Hepatocyte (in vitro differentiated cells): ENCODE data around the gene OVCH2. TPM values are rescaled to one million over a fixed set of nuclear protein-coding genes. Genes with fewer than 3 reads are reported as not detected.

Experiments
- DNase-seq: peaks from one replicate; pipeline ENCODE4 v3.0.0-alpha.2; 2016; ENCODE audit warnings: low spot score
- H2AFZ ChIP-seq: fragments of 200-600 bp; sonication (generic); 2 replicates; pipeline ENCODE4 v1.6.0; 2016; ENCODE audit warnings: antibody characterized with exemption, mild to moderate bottlenecking
- H3K27ac ChIP-seq: fragments of 200-600 bp; sonication (generic); 2 replicates; pipeline ENCODE4 v1.5.1; 2016; ENCODE audit warnings: mild to moderate bottlenecking
- H3K27me3 ChIP-seq: fragments of 200-600 bp; sonication (generic); 2 replicates; pipeline ENCODE4 v1.6.1; 2016
- H3K36me3 ChIP-seq: fragments of 200-600 bp; sonication (generic); replicated peaks from 2 replicates; pipeline ENCODE4 v1.5.1; 2016; ENCODE audit warnings: low read depth; ENCODE audit not compliant: insufficient read depth
- H3K4me1 ChIP-seq: fragments of 200-600 bp; sonication (generic); 2 replicates; pipeline ENCODE4 v1.5.1; 2016; ENCODE audit warnings: mild to moderate bottlenecking, moderate library complexity; ENCODE audit not compliant: insufficient read depth
- H3K4me2 ChIP-seq: fragments of 200-600 bp; sonication (generic); 2 replicates; pipeline ENCODE4 v1.6.0; 2016
- H3K4me3 ChIP-seq: fragments of 200-600 bp; sonication (generic); 2 replicates; pipeline ENCODE4 v1.5.1; 2016; ENCODE audit warnings: mild to moderate bottlenecking
- H3K79me2 ChIP-seq: fragments of 200-600 bp; sonication (generic); 2 replicates; pipeline ENCODE4 v1.6.0; 2017; ENCODE audit warnings: mild to moderate bottlenecking
- H3K9me2 ChIP-seq: fragments of 200-600 bp; sonication (generic); replicated peaks from 2 replicates; pipeline ENCODE4 v1.6.0; 2017; ENCODE audit warnings: mild to moderate bottlenecking; ENCODE audit not compliant: insufficient read depth
- H3K9me3 ChIP-seq: fragments of 200-600 bp; sonication (generic); 2 replicates; pipeline ENCODE4 v1.5.1; 2016; ENCODE audit warnings: low read depth, mild to moderate bottlenecking
- H4K20me1 ChIP-seq: fragments of 200-600 bp; sonication (generic); 2 replicates; pipeline ENCODE4 v1.6.0; 2016; ENCODE audit warnings: mild to moderate bottlenecking; ENCODE audit not compliant: insufficient read depth, poor library complexity, severe bottlenecking
- CTCF ChIP-seq: fragments of 200-600 bp; sonication (generic); IDR thresholded peaks from 2 replicates; pipeline ENCODE4 v1.5.1; 2016; ENCODE audit warnings: antibody characterized with exemption, mild to moderate bottlenecking; ENCODE audit not compliant: poor library complexity
- EZH2 ChIP-seq: fragments of 200-600 bp; sonication (generic); IDR thresholded peaks from 2 replicates; pipeline ENCODE4 v1.6.1; 2016; ENCODE audit warnings: antibody characterized with exemption, mild to moderate bottlenecking, borderline replicate concordance
- EZH2phosphoT487 ChIP-seq: fragments of 200-600 bp; sonication (generic); IDR thresholded peaks from one replicate; pipeline ENCODE4 v1.6.1; 2018; ENCODE audit warnings: antibody characterized with exemption, mild to moderate bottlenecking, low read depth, moderate library complexity; ENCODE audit not compliant: unreplicated experiment, severe bottlenecking
- WGBS: methylation state at CpG from one replicate; pipeline ENCODE4 v1.1.6; 2016; ENCODE audit warnings: low lambda C conversion rate; ENCODE audit errors: missing lambda C conversion rate; 5-methylcytosine and 5-hydroxymethylcytosine counted together
- polyA plus RNA-seq: library from polyadenylated mRNA; unstranded; fragments of >200 nt; fragmentation: Nextera tagmentation; extraction: Ambion mirVana; gene quantifications from 2 replicates; pipeline ENCODE4 v1.2.1, GENCODE V29; 2016
- total RNA-seq: library from RNA; depleted of rRNA; stranded (reverse); fragments of >200 nt; gene quantifications from 2 replicates; pipeline ENCODE4 v1.2.3, GENCODE V29; 2014

OVCH2 gene
- total and polyA plus RNA-seq, 2 experiments from 2014 or later = 0.51 to 0.63 TPM

- Histone ChIP-seq H2AFZ (no peak overlapping the region), H3K4me1 (no peaks in the 10 kb centered on the region), H3K36me3 (no peaks in the 10 kb centered on the region), H3K27me3 (no peaks in the 10 kb centered on the region), H4K20me1 (no peaks in the 10 kb centered on the region), H3K79me2 (no peaks in the 10 kb centered on the region), H3K9me3 (no peaks in the 10 kb centered on the region), H3K4me3 (no peak overlapping the region), H3K4me2 (no peak overlapping the region), H3K9me2 (no peaks in the 10 kb centered on the region), H3K27ac (no peak overlapping the region)
- no peak for TF ChIP-seq EZH2
- TF ChIP-seq EZH2phosphoT487 = no peak
- TF ChIP-seq CTCF = no peak
- WGBS = 97% methylated on average over 9 of the region's 9 CpGs
- no peak for DNase-seq
Observed at GRCh38 chr11:7651700-7652099, 54.6 kb downstream of the OVCH2 start.

- TF ChIP-seq EZH2 = no peak
- no peak for TF ChIP-seq CTCF
- no peak for TF ChIP-seq EZH2phosphoT487
- no peak for DNase-seq
- 83% methylated on average over 5 of the region's 5 CpGs for WGBS
- Histone ChIP-seq H3K9me2 (no peaks in the 10 kb centered on the region), H3K79me2 (no peaks in the 10 kb centered on the region), H3K36me3 (no peaks in the 10 kb centered on the region), H3K9me3 (no peaks in the 10 kb centered on the region), H3K4me2 (no peak overlapping the region), H3K27ac (no peak overlapping the region), H3K4me1 (no peaks in the 10 kb centered on the region), H3K27me3 (no peaks in the 10 kb centered on the region), H4K20me1 (no peaks in the 10 kb centered on the region), H2AFZ (no peak overlapping the region), H3K4me3 (no peak overlapping the region)
Observed at GRCh38 chr11:7651140-7651551, 55.1 kb downstream of the OVCH2 start.

- Histone ChIP-seq H3K4me2 (no peak overlapping the region), H3K4me1 (no peaks in the 10 kb centered on the region), H3K79me2 (no peaks in the 10 kb centered on the region), H3K9me2 (no peaks in the 10 kb centered on the region), H3K27me3 (no peaks in the 10 kb centered on the region), H3K27ac (no peak overlapping the region), H4K20me1 (no peaks in the 10 kb centered on the region), H2AFZ (no peak overlapping the region), H3K4me3 (no peak overlapping the region), H3K9me3 (no peaks in the 10 kb centered on the region), H3K36me3 (no peaks in the 10 kb centered on the region)
- DNase-seq = no peak
- TF ChIP-seq CTCF (no peak), EZH2 (no peak), EZH2phosphoT487 (no peak)
- WGBS = 97% methylated on average over 3 of the region's 3 CpGs
Observed at GRCh38 chr11:7648264-7648663, 58.0 kb downstream of the OVCH2 start.

- Histone ChIP-seq H2AFZ (no peak overlapping the region), H4K20me1 (no peaks in the 10 kb centered on the region), H3K9me2 (no peaks in the 10 kb centered on the region), H3K27me3 (no peaks in the 10 kb centered on the region), H3K4me1 (no peaks in the 10 kb centered on the region), H3K79me2 (no peaks in the 10 kb centered on the region), H3K4me3 (no peak overlapping the region), H3K4me2 (no peak overlapping the region), H3K36me3 (no peaks in the 10 kb centered on the region), H3K27ac (no peak overlapping the region), H3K9me3 (no peaks in the 10 kb centered on the region)
- WGBS = 92% methylated on average over 2 of the region's 2 CpGs
- DNase-seq = no peak
- TF ChIP-seq EZH2 (no peak), EZH2phosphoT487 (no peak), CTCF (no peak)
Observed at GRCh38 chr11:7646866-7647265, 59.4 kb downstream of the OVCH2 start.
